T-cell (primary cell): ENCODE data around the gene C1QTNF7. TPM values are rescaled to one million over a fixed set of nuclear protein-coding genes. Genes with fewer than 3 reads are reported as not detected.

Source experiments
- total RNA-seq, 35 experiments: library from RNA in 6 of 35; stranded (reverse) in 6 of 35; fragments of 120-200 nt in 1 of 35; gene quantifications; one replicate each; pipeline versions ENCODE4 v1.2.1 to v1.2.4 and lab custom pipeline; 2013 to 2026

The C1QTNF7 gene
- total RNA-seq, 5 donors from 2014 or later (not counting 1 experiment from before 2014, with no cell fraction given): not detected

Other genes with a start within 250 kb of the C1QTNF7 start
- 1 to 10 TPM in 1 of 5 donors, under 1 TPM in 4; 0.16 to 1.1 (median 0.40) TPM for gene CC2D2A, start 41.8 kb downstream of the C1QTNF7 start, total RNA-seq
- gene FBXL5, start 227.3 kb downstream of the C1QTNF7 start, total RNA-seq: 10 to 100 TPM; 40.2 to 64.6 (median 45.0) TPM